DMS 273 treated with DMSO at 0.1 percent for 48 hours (cell line): Measurements from ENCODE around the gene STEAP3.
A peak's percentile ranks its signal among the peaks of the same experiment; 100 is the strongest.
"Not testable (repeated sequence)": the region's sequence is repeated elsewhere in the genome, so short reads cannot be mapped to it uniquely, and the experiment has no call there.

Experiments used
- DNase-seq: peaks from one replicate; lab custom pipeline; 2025; lab: John Stamatoyannopoulos, UW

The STEAP3 gene

GRCh38 chr2:119261493-119262225 is 38.0 kb downstream of the STEAP3 start:
- DNase-seq = no peak

DNA sequence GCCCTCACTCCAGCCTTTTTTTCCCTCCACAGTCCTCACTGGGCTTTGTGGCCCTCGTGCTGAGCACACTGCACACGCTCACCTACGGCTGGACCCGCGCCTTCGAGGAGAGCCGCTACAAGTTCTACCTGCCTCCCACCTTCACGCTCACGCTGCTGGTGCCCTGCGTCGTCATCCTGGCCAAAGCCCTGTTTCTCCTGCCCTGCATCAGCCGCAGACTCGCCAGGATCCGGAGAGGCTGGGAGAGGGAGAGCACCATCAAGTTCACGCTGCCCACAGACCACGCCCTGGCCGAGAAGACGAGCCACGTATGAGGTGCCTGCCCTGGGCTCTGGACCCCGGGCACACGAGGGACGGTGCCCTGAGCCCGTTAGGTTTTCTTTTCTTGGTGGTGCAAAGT is 39.4 kb downstream of the STEAP3 start:
- DNase-seq = no peak

- DNase-seq = no peak
These were observed 40.0 kb downstream of the STEAP3 start for GRCh38 chr2:119263656-119264055.

GRCh38 chr2:119264781-119265692 is 41.4 kb downstream of the STEAP3 start:
- DNase-seq = peak; percentile 13

GRCh38 chr2:119265693-119266066 is 42.0 kb downstream of the STEAP3 start:
- no peak for DNase-seq

GRCh38 chr2:119266091-119266589 is 42.5 kb downstream of the STEAP3 start:
- DNase-seq = no peak

- DNase-seq = no peak
These were observed 44.0 kb downstream of the STEAP3 start for GRCh38 chr2:119267604-119268003.

DNA sequence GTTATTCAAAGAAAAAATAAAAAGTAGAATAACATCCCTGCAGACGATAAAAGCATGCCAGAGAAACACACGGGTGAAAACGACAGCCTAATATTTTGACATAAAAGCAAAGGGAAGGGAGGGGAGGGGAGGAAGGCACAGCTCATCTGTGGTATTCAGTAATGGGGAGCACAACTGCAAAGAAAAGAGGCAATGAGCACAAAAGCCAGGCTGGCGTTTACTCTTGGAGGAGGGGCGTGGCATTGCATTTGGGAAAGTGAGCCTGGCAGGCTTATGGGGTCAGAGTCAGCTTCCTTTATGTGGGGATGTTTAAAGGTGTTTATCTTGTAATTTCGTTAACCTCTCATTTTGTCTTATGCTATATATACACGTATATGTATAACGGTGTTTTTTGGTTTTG is 53.2 kb downstream of the STEAP3 start:
- no peak for DNase-seq

DNA sequence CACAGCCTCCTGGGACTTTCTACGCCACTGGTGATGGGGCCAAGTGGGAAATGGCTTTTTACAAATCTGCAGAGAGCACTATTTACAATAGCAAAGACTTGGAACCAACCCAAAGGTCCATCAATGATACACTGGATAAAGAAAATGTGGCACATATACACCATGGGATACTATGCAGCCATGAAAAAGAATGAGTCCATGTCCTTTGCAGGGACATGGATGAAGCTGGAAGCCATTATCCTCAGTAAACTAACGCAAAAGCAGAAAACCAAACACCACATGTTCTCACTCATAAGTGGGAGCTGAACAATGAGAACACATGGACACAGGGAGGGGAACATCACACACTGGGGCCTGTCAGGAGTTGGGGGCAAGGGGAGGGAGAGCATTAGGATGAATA is 54.8 kb downstream of the STEAP3 start:
- DNase-seq = not testable (repeated sequence)

- DNase-seq = no peak
These were observed 55.3 kb downstream of the STEAP3 start for GRCh38 chr2:119278946-119279345.

- DNase-seq = no peak
These were observed 56.0 kb downstream of the STEAP3 start for GRCh38 chr2:119279666-119280065.

DNA sequence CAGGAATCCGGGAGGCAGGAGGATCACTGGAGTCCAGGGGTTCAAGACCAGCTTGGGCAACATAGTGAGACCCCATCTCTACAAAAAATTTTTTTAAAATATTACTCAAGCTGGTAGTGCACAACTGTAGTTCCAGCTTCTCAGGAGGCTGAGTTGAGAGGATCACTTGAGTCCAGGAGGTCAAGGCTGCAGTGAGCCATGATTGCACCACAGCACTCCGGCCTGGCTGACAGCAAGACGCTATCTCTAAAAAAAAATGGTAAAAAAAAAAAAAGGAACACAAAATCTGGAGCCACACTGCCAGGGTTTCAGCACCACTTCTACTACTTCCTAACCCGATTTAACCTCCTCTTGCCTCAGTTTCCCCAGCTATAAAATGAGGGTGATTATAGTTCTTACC is 57.0 kb downstream of the STEAP3 start:
- no peak for DNase-seq

DNA sequence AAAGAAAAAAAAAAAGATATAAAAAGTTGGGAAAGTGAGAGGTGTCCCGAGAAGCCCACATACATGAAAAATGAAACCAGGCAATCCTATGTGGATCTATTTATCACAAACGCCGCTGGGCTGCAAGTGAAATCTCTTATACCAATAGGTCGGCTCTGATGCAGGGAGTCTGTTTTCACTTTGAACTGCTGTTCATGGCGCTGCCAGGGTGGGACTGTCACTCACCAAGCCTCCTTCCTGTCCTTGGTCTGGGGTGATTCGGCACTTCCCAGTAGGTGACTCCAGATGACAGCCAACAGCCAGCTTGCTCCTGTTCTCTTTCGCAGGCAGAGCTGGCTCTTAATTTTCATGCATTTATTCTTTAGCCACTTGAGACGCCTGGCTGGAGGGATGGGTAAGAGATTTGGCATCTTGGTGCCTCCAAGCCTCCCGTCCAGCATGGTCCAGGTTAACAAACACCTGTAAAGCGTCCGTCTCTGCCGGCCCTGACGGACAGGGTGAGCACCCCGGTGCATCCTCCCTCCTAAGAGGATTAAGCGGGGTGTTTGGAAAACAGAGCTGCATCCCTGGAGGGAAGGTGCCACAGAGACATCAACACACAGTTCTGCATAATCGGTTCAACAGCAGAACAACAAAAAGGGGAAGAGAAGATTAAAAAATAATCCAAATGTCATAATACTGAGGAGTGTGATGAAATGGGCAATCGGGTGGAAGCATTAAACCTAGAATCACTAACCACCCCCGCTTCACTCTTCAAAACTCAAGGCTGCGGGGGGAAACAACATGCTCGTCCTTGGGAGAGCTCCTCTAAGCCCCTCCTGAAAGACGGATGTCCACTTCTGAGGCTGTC is 58.7 kb downstream of the STEAP3 start:
- no peak for DNase-seq

DNA sequence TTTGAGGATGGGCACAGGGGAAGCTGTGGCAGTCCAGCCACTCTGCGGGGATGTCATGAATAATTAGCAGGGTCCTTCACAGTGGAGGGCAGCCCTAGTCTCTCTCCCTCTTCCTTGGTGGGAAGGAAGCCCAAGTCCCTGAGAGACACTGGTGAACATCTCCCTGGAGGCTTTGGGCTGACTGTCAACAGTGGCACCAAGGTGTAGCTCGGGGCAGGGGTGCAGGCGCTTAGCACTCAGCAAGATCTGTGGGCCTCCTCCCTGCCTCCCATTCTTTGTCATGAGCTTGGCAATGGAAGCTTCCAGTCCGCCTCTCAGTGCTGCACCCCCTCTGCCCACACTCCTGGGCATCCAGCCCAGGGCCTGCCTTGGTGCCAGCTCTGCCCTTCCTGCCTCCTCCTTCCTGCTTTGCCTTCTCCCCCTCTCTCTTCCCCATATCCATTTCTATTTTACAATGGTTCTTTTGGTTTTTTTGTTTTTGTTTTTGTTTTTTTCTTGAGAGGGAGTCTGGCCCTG is 59.4 kb downstream of the STEAP3 start:
- DNase-seq = no peak

- no peak for DNase-seq
These were observed 60.3 kb downstream of the STEAP3 start for GRCh38 chr2:119283873-119284331.

- DNase-seq = no peak
These were observed 63.0 kb downstream of the STEAP3 start for GRCh38 chr2:119286661-119287060.

DNA sequence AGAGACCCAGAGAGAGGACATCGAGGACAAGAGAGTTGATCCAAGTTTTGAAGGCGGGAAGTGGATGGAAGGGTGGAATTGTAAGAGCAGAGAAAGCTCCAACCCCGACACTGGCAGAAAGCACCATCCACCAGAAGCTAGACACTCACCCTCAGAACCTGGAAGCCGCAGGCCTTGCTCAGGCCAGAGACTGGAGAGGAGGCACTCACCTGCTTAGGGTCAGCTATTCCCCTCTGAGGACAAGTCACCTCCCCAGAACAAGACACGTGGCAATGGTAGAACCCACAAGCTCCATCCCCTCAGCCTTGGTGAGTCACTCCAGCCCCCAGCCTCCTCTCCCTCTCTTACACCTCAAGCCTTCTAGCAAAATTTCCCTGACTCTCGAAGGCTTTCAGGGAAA is 64.9 kb downstream of the STEAP3 start:
- DNase-seq = no peak

DNA sequence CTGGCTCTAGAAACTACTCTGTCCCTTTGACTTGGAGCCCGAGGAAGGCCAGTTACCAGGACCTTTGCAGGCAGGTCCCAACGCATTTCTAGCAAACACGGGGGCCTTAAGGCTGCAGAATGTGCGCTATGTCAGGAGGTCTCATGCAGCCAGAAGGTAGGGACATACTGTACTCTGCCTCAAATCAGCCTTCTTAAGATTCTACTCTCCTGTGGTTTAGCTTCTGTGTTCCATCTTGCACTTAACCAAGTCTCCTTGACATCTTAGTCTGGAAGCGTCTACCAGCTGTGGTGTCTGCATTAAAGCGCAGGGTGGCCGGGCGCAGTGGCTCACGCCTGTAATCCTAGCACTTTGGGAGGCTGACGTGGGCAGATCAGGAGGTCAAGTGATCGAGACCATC is 65.5 kb downstream of the STEAP3 start:
- no peak for DNase-seq

DNA sequence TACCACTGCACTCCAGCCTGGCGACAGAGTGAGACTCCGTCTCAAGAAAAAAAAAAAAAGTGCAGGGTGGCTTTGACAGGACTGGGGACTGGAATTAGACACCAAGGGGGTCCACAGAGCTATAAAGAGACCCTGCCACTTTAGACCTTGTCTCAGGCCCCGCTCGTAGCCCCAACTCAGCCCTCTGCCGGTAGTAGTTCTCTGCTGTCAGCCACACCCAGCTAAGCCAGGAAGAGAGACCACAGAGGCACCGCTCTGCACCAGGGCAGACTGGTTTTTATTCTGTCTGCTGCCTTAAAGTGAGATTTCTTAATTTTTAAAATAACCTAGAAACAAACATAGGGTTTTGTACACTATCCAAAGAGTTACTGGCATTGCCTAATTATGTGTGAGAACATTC is 66.0 kb downstream of the STEAP3 start:
- no peak for DNase-seq

DNA sequence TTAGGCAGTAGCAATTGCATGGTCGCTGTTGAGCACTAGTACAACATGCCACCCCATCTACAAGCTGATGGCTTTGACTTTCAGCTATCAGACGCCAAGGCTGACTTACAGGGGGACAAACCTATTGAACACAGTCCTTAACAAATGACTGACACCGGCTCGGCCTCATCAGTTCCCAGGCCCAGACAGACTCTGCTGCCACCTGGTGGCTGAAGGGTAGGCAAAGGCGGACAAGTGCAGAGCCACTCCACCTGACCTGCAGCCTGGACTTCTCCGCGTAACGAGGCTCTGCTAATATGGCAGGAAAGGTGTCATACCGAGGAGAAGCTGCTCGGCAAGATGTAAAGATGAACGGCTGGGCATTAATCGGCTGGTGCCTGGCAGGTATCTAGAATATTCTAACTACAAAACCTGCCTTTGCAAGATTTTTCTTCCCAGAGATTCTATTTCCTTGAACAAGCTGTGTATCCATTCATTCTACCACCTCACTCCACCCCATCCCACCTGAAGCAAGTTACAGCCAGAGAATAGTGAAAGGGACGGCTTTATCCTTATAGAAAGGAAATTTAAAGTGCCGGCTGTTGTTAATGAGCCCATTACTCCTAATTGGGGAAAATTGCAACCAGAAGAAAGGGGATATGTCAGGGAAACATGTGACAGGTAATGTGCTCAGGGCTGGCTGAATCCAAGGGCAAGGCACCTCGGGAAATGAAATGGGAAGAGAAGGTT is 67.4 kb downstream of the STEAP3 start:
- DNase-seq = peak; percentile 3

GRCh38 chr2:119291588-119292167 is 68.0 kb downstream of the STEAP3 start:
- no peak for DNase-seq
